Suprapubic skin (tissue), 3 donors: Measurements from ENCODE around the gene MSH4.

ENCODE experiments used
- EP300 ChIP-seq: sonication (generic); formaldehyde crosslinking; IDR thresholded peaks from one replicate; pipeline ENCODE4 v1.6.1; 2017; ENCODE audit warnings: antibody characterized with exemption
- POLR2A ChIP-seq, 2 donors: fragments of 450-650 bp; IDR thresholded peaks; one replicate each; pipeline ENCODE4 v1.6.1; 2017; ENCODE audit warnings: antibody characterized with exemption in 2 of 2, mild to moderate bottlenecking in 2 of 2, moderate library complexity in 2 of 2
- TF ChIP-seq, protein P1 (sequence below), 2 donors: fragments of 200-600 bp in 1 of 2; fragments of 450-650 bp in 1 of 2; sonication (generic) in 1 of 2; IDR thresholded peaks; one replicate each; pipeline ENCODE4 v1.5.1; 2016 to 2019; ENCODE audit warnings: antibody characterized with exemption in 2 of 2, mild to moderate bottlenecking in 1 of 2, moderate library complexity in 1 of 2

DNA sequence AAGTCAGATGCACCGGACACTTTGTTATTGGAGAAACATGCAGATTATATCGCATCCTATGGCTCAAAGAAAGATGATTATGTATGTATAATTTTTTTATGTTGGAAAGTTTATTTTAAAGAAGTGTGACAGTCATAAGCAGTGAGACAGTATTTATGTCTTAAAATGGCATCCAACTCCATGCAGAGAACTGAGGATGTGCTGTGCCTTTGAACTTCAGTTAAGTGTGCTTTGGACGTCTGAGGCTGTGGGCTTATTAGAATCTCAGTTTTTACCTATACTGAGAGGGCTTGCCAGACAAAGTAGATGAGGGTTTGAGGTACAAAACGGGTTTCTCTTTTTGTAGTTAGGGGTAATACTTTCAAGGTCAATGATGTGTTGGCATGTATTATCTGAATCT lies 9.2 kb upstream of the MSH4 start:
- TF ChIP-seq, protein P1, sequence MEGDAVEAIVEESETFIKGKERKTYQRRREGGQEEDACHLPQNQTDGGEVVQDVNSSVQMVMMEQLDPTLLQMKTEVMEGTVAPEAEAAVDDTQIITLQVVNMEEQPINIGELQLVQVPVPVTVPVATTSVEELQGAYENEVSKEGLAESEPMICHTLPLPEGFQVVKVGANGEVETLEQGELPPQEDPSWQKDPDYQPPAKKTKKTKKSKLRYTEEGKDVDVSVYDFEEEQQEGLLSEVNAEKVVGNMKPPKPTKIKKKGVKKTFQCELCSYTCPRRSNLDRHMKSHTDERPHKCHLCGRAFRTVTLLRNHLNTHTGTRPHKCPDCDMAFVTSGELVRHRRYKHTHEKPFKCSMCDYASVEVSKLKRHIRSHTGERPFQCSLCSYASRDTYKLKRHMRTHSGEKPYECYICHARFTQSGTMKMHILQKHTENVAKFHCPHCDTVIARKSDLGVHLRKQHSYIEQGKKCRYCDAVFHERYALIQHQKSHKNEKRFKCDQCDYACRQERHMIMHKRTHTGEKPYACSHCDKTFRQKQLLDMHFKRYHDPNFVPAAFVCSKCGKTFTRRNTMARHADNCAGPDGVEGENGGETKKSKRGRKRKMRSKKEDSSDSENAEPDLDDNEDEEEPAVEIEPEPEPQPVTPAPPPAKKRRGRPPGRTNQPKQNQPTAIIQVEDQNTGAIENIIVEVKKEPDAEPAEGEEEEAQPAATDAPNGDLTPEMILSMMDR (IDR thresholded peaks at IDR 0.05) = no peak
- TF ChIP-seq POLR2A (IDR thresholded peaks at IDR 0.05) = no peak
- no peak for TF ChIP-seq EP300
